ENCODE data around the gene PTCRA.

GRCh38 chr6:42898891-42899361 lies 16.9 kb upstream of the PTCRA start:
- TF ChIP-seq POLR2A (IDR thresholded peaks at IDR 0.05; ENCODE audit: low read length) (no peak), GATA1 (IDR thresholded peaks at IDR 0.05; ENCODE audit: low read depth, low read length) (no peak)

Data from erythroblast (primary cell).